ENCODE results near the gene OGFOD3. TPM values are rescaled to one million over a fixed set of nuclear protein-coding genes. Genes with fewer than 3 reads are reported as not detected.
A peak's percentile ranks its signal among the peaks of the same experiment; 100 is the strongest.

OGFOD3 gene
- total and polyA plus RNA-seq, 9 of the 15 experiments (the other 6 are each of a cell fraction or from before 2014, with no cell fraction given) = 0.69 to 44.7 (median 18.9) TPM

- Histone ChIP-seq H3K9ac (ENCODE audit: insufficient read depth in 1 of 2, low read depth in 2 of 2, low read length in 2 of 2) (peak overlapping the region; percentile 85 to 99), H3K79me2 (ENCODE audit: control insufficient read depth, insufficient read depth, low read length) (peaks cover 27% of the 10 kb centered on the region), H2AFZ (ENCODE audit: low read depth, low read length) (no peak overlapping the region), H3K9me1 (ENCODE audit: control insufficient read depth, insufficient read depth, low read length) (no peaks in the 10 kb centered on the region), H4K20me1 (replicated peaks; ENCODE audit: control insufficient read depth, insufficient read depth, low read length) (no peaks in the 10 kb centered on the region), H3K4me3 (peak overlapping the region; percentile 93), H3K4me2 (ENCODE audit: insufficient read depth, low read length) (peak overlapping the region; percentile 90), H3K9me3 (replicated peaks; ENCODE audit: control insufficient read depth, insufficient read depth, low read depth, low read length) (no peaks in the 10 kb centered on the region), H3K27me3 (ENCODE audit: control insufficient read depth in 2 of 2, insufficient read depth in 2 of 2, low read length in 2 of 2) (no peaks in the 10 kb centered on the region), H3K27ac (ENCODE audit: extremely low read depth, low read depth, low read length) (peak overlapping the region; percentile 85; the same call in 2 of the 3 replicates), H3K36me3 (ENCODE audit: control insufficient read depth, insufficient read depth, low read length) (peaks cover 14% of the 10 kb centered on the region; the same call in 2 of the 3 replicates), H3K4me1 (replicated peaks in 1 of 2; ENCODE audit: control insufficient read depth in 2 of 2, insufficient read depth in 2 of 2, low read length in 2 of 2) (peaks cover 21 to 63% of the 10 kb centered on the region in 2 experiments)
- WGBS (ENCODE audit: insufficient coverage, low coverage, missing lambda C conversion rate) = 84% methylated on average over 26 of the region's 30 CpGs
- POLR2A ChIA-PET = interaction anchor here (1.0 to 1.1 kb wide), 2 partner anchors 8 to 16 kb away, joined by 4 to 6 read pairs; no protein-coding TSS in a partner anchor
- ATAC-seq (no peak), FAIRE-seq (no peak), DNase-seq (ENCODE audit: extremely low read depth in 1 of 4, low spot score in 3 of 4) (no peak)
- intact Hi-C loops (cut with micrococcal nuclease) (no loop called here), in situ Hi-C loops (cut with MboI) (no loop called here)
- TF ChIP-seq CBX5 (IDR thresholded peaks at IDR 0.05; ENCODE audit: borderline replicate concordance, low read depth) (no peak), YY1 (IDR thresholded peaks at IDR 0.05; ENCODE audit: borderline replicate concordance in 1 of 3, control insufficient read depth in 1 of 3, extremely low read depth in 1 of 3, insufficient read depth in 3 of 3, insufficient read length in 1 of 3, insufficient replicate concordance in 2 of 3, low read depth in 1 of 3, low read length in 2 of 3) (peak in 2 of 3 experiments; percentile 14 to 32), DEAF1 (CRISPR knock-in tag; IDR thresholded peaks at IDR 0.05) (no peak), ETV5 (CRISPR knock-in tag; IDR thresholded peaks at IDR 0.05; ENCODE audit: low read depth) (no peak), ZNF12 (CRISPR knock-in tag; IDR thresholded peaks at IDR 0.05) (0 out of 2 replicates have a peak, but pooled peaks have one; percentile 20), POLR2G (IDR thresholded peaks at IDR 0.05; ENCODE audit: low read depth, low read length) (peak; percentile 11; the same call in 1 of the 2 replicates), MLLT1 (IDR thresholded peaks at IDR 0.05) (peak in 1 of 2 experiments; percentile 58; a peak in 2 of 4 replicates)
- TF ChIP-seq, protein P1, sequence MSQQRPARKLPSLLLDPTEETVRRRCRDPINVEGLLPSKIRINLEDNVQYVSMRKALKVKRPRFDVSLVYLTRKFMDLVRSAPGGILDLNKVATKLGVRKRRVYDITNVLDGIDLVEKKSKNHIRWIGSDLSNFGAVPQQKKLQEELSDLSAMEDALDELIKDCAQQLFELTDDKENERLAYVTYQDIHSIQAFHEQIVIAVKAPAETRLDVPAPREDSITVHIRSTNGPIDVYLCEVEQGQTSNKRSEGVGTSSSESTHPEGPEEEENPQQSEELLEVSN (IDR thresholded peaks at IDR 0.05; ENCODE audit: borderline replicate concordance in 1 of 2, extremely low read depth in 1 of 2, insufficient read depth in 1 of 2, insufficient read length in 1 of 2, low read depth in 1 of 2, low read length in 1 of 2, poor library complexity in 1 of 2, severe bottlenecking in 1 of 2) = peak in 1 of 2 experiments; percentile 54
- CTCF ChIA-PET (ENCODE audit: low intra/inter-chr PET ratio) = no interaction called here
- no TSS peak for BruUV-seq (replicated peaks)
These were observed 30.9 kb upstream of the OGFOD3 start for GRCh38 chr17:82449131-82449882.
